GDM1 (cell line): ENCODE data around the gene ADRA2B.

Experiments
- DNase-seq: peaks from one replicate; lab custom pipeline; 2025; lab: John Stamatoyannopoulos, UW

ADRA2B gene

DNA sequence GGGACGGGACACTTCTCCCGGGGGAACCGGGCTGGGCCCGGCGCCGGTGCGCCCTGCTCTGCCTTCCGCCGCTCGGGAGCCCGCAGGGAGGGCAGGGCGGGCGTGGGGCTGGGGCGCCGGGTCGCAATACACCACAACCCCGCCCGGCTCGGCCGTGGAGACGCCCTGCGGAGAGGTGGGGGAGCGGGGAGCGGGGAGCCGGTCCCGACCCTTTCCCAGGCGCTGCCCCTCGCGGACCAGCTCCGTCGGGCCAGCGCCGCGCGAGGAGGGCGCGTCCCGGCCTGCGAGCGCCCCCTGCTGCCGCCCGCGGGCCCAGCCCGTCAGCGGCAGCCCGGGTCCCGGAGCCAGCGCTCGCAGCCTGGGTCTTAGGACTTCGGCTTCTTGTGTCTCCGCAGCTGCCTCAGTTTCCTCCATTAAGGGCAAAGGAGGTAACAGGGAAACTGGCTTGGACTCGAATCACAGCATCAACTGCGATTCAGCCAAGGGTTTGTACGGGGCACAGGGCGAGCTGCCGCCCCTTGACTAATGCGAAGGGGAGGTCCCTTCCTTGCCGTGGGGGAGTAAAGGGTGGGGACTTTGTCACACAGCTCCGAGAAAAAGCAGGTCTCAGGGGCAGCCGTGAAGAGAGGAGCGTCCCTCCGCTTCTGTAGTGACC lies 635 bp upstream of the ADRA2B start:
- peak; percentile 11 for DNase-seq

DNA sequence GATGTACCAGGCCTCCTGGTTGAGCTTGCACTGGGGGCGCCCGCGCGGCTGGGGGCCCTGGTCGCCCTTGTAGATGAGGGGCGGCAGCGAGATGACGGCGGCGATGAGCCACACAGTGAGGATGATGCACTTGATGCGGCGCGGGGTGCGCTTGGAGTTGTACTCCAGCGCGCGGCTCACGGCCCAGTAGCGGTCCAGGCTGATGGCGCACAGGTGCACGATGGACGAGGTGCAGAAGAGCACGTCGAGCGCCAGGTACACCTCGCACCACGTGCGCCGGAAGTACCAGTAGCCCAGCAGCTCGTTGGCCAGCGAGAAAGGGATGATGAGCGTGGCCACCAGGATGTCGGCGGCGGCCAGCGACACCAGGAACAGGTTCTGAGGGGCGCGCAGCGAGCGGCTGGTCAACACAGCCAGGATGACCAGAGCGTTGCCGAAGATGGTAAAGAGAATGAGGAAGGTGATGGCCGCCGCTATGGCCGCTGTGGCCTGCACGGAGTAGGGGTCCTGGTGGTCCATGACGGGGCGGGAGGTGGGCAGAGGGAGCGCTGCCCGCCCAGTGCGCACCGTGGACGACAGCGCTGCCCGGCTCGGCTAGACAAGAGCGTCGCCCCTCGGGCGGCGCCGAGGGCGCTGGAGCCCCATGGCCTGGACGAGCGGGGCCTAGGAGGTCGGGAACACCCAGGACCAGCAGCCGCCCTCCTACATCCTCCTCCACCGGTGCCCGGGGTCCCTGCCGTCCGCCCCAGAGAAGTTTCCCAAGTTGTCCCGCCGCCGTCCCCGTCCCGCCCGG lies 544 bp downstream of the ADRA2B start:
- no peak for DNase-seq

DNA sequence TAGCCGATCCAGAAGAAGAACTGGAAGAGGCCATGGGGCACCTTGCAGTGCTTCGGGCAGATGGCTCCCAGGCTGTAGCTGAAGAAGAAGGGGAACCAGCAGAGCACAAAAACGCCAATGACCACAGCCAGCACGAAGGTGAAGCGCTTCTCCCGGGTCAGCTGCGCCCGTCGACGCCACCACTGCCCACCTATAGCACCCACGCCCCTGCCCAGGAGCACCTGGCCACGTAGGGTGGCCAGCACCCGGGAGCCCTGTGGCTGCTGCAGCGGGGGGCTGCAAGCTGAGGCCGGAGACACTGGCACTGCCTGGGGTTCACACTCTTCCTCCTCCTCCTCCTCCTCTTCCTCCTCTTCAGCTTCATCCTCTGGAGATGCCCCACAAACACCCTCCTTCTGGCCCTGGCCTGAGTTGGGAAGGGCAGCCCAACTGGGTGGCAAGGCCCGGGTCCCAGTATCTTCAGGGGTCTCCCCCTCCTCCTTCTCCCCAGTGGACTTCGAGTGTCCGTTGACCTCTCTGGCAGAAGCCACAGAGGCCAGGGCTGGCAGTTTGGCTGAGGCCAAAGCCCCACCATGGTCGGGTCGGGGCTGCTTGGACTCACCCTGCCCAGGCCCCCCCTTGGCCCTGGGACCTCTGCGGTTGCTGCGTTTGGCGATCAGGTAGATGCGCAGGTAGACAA lies 1.3 kb downstream of the ADRA2B start:
- no peak for DNase-seq

DNA sequence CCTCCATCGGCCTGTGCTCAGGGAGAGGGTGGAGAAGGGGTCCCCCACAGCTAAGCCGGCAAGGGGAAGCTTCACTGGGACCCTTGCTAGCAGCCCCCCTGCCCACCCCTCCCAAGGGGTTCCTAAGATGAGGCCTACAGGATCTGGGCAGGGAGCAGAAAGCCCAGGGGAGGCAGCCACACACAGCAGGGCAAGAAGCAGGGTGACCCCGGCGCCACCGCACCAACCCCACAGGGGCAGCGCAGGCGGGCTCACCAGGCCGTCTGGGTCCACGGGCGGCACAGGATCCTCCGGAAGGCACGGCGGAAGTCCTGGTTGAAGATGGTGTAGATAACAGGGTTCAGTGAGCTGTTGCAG lies 1.8 kb downstream of the ADRA2B start:
- no peak for DNase-seq

DNA sequence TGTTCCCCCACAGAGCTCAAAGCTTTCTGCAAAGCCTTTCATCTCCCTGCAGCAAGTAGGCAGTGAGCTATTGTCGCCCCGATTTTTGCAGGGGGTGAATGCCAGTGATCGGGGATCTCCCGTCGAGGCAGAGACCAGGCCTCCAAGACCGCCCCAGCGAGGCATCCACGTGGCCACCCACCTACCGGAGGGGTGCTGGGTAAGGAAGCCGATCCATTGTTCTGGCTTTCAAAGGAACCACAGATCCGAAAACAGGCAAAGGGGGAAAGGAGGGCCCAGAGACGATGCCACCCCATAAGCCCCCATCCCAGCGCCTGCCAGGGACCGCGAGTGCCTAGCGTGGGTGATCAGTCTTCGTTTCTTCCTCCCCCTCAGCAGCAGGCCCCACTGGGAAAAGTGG lies 2.4 kb downstream of the ADRA2B start:
- no peak for DNase-seq

DNA sequence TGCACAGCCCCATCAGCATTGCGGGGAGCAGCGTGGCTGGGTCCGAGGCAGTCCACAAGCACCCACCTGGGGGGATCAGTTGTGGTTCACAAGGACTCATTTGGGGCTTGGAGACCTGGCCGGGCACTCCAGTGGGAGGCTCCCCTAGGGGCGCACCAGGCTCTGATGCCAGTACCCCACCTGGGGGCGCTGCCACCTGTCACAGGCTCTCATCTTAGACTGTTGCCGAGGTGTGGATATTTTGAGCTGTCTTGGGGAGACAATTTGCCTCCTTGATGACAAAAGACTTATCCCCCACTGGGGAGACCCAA lies 3.0 kb downstream of the ADRA2B start:
- DNase-seq = no peak

DNA sequence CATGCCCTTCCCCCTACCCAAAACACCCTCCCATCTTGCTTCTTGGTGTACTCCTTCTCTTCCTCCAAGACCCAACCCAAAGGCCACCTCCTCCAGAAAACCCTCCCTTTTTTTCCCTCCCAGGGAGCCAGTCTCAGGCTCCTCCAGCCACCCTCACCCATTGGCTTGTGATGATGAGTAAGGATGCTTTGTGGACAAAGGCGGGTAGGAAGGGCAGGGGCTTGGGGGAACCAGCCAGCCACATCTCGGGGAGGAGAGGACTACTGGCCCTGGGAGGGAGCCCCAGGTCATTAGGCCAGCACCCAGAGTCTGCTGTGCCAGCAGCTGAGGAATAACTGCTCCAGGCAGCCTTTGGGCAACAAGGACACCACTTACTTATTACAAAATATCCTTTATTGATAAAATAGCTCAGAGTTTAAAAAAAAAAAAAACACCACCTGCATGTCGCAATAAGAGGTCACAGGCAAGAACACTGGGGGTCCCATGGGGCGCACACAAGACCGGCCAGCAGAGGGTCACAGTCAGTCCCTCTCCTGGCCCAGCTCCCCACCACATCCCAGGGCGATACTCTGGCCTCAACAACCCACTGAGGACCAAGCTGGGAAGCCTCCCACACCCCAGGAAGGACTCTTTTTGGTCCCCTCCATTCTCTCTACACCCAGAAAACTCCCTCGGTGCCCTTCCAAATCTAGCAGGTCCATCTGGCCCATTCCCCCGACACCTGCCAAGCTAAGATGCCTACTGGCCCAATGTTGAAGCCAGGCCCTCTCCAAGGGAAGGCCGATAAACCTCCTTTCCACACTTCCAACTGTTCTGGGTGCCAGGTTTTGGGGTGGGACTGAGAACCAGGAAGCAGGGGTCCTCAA lies 3.6 kb downstream of the ADRA2B start:
- no peak for DNase-seq

DNA sequence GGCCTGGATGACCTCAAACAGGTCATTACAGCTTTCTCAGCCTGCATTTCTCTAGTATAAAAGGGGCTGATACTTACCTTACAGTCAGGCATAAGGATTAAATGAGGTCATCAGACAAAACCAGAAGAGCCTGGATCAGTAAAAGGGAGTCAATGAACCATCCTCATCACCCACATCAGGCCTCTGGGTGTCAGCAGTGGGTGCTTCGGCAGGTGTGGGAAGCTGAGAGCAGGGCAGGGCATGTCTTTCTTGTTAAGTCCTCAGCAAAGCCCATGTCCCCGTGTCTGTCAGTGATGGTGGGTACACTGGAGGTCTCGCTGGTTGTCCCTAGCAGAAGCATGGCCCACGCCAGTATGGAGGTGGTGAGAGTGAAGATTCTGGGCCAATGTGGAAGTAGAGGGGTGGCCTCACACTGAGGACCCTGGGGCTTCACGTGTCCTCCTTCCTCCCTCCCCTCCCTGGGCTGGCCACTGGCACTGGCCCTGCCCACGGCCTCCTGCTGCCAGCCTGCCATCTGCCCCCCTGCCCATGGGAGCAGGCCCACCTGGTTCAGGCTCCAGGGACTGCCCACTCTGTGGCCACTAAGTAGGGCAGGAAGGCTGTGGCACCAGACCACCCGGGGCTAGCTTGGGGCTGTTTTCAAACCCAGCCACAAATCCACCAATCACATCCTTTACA lies 4.4 kb downstream of the ADRA2B start:
- no peak for DNase-seq

DNA sequence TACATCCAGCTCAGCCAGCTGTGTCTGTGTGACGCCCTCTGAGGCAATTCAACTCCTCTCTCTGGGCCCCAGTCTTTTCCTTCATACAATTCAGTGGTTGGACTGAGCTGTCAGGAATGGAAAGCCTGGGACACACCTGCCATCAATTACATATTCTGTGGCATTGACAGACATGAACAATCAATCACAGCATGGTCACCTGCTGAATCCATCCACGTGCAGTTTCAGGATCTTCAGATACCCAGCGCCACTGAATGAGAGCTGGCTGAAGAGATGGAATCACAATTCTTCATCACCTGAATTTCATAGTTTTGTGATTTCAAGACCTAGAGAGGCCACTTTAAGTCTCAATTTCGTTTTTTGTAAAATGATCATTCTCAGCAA lies 5.1 kb downstream of the ADRA2B start:
- DNase-seq = no peak

DNA sequence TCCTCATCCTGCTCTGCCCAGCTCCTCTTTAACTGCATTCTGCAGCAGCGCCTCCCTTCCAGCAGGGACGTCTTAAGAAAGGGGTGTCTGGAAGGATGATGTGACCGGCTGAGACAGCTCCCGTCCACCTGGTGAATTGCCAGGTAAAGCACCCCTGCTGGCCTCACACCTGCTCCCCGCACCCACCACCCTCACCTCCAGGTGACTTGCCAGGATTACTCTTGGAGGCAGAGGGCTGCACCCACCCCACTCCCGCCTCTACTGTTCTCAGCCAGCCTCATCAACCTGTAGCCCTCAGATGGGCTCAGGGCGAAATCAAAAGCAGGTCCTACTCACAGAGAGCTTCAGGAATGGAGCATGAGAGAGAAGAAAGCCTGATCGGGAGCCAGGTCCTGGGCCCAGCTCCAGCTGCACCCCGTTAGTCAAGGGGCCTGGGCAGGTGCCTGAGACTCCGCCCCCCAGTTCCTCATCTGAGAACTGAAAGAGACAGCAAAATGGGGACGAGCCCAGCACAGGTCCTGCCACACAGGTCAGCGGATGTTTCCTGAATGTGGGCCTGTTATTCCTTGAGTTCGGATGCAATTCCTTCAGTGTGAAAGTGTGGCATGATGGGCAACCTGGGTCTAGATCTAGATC lies 5.6 kb downstream of the ADRA2B start:
- DNase-seq = no peak

DNA sequence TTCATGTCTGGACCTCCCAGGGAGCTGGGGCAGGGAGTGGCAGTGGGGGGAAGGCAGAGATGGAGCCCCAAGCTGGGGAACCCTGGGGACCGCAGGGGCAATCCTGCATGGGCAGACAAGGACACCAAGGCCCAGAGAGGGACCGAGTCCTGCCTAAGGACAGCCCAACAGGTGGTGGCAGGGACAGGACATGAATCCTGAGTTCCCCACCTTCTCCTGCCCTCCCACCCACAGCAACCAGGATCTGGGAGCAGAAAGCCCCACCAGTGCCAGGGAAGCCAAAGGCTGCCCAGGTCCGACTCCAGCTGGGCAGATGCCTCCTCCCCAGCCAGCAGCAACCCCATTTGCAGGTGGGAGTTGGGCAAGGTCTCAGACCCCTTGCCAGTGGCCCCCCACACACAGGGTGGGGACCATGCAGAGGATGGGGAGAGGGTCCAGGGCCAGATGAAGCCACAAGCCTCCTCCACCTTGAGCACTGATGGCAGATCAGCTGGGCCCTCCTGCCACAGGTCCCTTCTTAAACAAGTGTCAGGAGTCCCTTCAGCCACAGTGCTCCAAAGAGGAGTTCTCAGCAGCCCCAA lies 6.3 kb downstream of the ADRA2B start:
- DNase-seq = no peak

DNA sequence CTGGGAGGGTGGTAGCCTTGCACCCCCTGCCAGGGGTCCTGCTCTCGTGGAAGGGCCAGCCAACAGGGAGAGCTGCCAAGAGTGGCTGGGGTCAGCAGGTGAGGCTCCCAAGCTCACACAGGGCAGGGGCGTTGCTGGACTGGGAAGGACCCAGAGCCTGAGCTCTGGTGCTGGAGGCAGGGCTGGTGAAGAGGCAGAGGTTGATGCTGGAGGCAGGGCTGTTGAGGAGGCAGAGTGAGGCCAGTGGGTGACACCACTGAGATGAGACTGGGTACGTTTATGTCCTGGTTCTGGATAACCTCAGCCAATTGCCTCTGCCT lies 7.0 kb downstream of the ADRA2B start:
- DNase-seq = no peak

DNA sequence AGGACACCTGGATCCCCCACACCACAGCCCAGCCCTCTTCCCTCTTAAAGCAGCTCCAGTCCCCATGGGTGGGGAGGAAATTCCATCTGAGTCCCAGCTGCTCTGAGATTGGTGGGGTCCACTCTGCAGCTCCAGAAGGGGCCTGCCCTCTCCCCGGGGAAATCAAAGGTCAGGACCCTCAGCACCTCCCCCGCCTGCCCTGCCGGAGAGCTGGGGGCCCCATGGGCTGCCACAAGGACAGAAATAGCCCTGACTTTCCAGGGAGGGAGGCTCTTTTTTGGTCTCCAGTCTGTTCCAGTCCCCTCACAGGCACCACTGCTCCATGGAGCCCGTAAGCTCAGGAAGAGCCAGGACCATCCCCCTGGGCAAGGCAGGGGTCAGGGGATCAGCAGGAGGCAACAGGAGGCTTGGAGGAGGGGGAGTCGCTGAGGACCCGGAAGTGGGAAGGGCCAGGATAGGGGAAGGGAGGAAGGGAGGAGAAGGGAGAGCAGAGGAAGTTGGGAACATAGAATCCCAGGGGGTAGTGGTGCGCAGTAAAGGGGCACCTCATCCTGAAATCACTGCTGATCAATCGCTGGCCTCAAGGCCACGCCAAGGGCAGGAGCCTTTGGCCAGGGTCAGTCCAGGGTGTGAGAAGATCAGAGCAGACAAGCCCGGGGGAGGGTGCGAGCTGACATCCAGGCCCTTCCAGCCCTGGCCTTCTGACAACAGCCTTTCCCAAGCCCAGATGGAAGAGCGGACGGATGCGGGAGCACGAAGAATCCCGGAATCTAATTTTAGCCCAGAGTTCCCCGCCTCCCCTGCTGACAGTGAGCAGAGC lies 7.6 kb downstream of the ADRA2B start:
- DNase-seq = no peak

DNA sequence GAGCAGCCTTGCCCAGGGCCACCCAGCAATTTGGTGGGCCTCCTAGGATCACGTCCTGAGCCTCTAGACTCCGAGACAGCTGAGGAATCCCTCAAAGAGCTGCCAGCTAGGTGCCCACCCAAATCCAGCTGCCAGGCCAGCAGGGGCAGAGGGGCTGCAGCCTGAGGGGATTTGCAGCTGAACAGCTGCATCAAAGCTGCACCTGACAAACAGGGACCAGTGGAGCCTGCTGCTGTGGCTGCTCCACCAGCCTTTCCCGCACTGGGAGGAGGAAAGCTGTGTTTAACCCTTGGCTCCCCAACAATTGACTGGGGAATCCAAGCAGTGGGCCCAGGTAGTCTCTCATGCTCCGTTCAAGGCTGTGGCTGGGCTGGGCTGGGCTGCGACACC lies 8.2 kb downstream of the ADRA2B start:
- DNase-seq = no peak

DNA sequence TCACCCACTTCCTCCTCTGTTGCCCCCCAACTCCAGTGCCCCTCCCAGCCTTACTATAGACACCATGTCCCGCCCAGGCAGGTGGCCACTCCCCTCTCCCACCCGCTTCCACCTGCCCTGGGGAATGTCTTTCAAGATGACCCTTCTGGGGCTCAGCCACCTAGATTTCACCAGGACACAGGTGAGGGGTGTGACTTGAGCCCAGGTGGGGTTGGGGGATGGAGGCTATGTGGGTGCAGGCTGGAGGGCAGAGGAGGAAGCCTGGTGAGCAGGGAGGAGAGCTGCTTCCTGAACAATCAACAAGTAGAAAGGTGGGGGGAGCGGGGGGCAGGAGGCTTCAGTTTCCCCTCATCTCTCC lies 8.7 kb downstream of the ADRA2B start:
- no peak for DNase-seq

DNA sequence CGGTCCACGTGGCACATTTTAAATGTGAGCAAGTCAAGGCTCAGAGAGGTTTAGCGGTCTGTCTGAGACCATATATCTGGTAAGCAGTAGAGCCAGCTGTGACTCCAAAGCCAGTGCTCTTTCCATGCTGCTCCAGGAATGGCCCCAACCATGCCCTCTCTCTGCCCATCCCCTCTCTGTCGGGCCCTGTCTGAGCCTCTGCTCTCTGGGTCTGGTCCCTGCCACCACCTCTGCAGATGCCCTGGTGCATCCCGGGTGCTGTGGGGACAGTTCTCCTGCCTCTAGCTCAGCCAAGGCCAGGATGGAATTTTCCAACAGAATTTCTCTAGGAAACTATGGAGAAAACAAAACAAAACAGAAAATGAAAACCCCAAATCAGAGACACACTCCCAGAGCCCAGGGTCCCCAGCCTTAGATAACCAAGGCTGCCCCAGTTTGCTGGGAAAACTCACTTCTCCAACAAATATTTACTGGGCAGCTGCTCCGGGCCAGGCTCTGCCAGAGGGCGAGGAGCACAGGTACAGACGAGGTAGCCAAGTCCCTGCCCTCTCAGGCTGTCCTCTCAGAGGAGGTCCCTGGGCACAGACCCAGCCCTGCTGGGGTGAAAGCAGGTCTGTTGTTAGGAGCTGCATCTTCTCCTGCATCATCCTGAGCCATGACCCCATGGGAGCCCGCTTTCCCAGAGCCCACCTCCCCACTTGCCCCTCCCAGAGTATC lies 9.2 kb downstream of the ADRA2B start:
- DNase-seq = no peak

DNA sequence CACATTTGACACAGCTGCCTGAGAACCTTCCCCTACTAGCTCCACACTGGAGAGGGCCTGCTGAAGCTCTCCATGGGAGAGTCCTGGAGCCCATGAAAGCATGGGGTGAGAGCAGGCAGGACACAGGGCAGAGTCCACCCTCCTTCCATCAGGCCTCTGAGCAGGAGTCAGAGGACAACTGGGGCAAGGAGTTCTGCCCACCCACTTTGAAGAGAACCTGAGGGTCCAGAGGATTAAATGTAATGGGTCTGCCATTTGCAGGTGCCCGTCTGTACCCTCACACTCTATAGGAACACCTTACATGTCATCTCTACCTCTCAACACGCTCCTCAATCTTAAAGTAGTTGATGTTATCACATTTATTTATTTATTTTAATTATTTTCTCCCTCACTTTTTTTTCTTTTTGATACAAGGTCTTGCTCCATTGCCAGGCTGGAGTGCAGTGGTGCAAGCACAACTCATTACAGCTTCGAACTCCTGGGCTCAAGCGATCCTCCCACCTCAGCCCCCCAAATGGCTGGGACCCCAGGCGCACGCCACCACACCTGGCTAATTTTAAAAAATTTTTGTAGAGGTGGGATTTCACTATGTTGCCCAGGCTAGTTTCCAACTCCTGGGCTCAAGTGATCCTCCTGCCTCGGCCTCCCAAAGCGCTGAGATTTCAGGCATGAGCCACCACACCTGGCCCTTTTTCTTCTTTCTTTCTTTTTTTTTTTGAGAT lies 10.2 kb downstream of the ADRA2B start:
- no peak for DNase-seq

DNA sequence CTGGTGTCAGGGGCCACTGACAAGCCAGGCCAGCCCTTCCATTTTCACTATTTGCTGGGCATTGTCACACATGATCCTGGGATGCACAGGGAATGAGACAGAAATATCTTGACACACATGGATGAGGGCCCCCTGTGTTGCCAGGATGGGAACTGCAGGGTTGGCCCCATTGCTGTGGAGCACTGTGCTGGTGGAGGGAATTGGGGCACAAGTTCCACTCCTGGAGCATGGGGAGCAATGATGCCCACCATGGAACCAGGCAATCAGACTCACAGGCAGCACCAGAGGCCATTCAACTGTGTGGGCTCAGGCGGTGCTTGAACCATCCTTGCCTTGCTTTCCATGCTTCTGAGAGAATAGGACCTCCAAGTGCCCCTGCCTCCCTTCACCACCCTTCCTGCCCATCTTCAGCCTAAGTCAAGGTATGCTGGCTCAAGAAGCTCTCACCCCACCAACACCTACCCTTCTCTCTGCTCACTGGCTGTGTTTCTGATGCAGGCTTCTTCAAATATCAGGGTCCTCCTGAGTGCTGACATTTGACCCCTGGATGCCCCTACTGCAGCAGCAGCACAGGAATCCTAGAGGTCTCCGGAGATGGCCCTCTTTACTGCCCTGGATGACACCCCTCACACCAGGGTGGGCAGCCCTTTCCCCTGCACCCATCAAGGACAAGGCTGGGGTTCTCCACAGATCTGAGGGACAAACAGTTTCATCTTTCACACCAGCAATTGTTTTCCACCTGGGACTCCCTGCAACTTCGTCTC lies 11.0 kb downstream of the ADRA2B start:
- no peak for DNase-seq

DNA sequence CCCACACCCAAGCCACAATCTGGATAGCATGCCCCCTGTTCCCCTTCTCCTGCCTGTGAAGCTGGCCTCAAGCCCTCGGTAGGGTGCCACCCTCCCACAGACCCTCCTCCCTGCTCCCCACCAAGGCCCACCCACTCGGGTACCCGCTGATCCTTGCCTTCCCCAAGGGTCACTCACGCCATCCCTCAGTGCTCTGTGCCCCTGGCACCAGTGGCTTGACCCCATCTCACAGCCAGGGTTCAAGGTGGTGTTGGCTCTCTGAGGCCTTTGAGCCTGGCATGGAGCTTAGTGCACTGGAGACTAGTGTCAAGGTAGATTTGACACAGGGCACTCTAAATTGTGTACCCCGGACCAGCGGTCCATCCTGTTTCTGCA lies 11.9 kb downstream of the ADRA2B start:
- DNase-seq = no peak
